HG03066 (cell line): ENCODE measurements around the gene RFX2.
"Not testable (repeated sequence)": the region's sequence is repeated elsewhere in the genome, so short reads cannot be mapped to it uniquely, and the experiment has no call there.

ENCODE experiments used
- ATAC-seq: cut with Tn5 transposase; IDR thresholded peaks from one replicate; pipeline ENCODE4 v1.9.1; 2021; ENCODE audit warnings: low read depth; ENCODE audit not compliant: unreplicated experiment

The RFX2 gene

DNA sequence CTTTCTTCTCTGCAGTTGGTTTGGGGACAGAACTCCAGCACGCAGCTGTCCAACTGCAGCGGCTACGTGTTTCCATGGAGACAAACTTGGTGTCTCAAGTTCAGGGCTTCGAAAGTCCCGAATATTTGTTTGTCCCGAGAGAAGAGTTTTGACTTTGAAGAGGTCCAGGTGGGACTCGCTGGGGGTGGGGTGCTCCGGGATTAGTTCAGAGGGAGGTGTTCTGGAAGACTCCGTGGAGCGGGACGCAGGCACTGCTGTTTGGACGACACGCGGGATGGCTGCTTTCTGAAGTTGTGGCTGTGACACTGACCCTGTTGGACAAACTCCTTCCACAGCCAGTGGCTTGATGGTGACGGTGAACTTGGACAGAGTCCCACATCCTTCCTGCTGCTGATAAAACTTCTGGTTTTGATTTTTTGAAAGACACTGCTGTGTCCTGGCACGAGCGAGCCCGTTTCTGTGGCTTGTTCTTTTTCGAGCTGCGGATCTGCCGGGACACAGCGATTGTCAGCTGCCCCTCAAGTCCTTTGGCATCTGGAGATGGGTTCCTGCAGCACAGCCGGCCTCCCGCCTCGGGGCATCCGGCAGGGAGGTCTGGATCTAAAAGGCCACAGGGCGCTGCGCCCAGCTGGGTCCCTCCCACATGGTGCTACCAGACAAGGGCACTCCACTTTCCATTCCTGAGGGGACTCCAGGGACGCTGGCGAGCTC is 116.5 kb downstream of the RFX2 start:
- ATAC-seq, result no peak

GRCh38 chr19:5993201-5993600 is 117.1 kb downstream of the RFX2 start:
- no peak for ATAC-seq

GRCh38 chr19:5992756-5993155 is 117.5 kb downstream of the RFX2 start:
- ATAC-seq, result no peak

DNA sequence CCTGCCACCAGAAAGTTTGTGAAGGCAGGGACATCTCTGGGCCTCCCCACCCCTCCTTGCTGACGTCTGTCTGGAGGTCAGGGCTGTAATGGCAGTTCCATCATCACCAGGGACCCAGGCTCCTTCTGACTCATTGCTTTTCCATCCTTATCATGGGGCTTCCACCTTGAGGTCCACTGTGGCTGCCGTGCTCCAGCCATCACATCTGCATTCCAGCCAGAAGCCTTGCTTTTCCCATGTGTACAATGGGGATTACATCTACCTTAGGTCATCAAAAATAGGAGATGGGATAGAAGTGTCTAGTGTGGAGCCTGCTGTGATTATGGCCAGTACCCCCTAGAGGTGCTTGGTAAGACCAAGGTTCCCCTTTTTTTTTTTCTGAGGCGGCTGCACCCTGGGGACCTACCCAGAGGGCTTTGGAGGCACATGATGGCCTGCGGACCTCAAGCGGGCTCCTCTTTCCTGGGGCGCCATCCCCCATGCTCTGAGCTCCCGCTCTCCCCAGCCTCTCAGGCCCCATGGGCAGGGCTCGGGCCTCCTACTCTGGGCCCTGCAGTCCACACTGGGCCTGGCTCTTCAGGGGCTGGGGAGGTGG is 119.0 kb downstream of the RFX2 start:
- no peak for ATAC-seq

DNA sequence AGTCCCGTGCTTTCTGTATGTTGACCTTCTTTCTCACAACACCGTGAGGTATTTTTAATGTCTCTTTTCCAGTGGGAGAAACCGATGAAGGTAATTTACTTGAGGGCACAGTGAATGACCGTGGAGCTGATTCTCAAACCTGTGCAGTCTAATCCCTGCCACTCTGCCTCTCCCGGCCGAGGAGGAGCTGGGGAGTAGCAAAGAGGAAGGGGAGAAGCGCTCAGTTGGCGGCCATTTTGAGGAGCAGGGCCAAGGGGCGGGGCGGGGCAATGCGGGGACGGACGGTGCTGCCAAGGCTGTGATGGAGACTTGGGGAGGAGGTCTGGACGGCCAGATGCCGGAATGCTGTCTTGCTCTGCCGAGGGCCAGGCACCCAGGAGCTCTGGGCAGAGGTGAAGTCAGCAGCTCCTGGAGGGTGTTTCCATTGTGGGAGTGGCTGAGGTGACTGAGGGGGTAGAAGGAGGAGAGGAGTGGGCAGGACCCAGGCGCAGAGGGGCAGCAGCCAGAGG is 120.0 kb downstream of the RFX2 start:
- ATAC-seq, result no peak

DNA sequence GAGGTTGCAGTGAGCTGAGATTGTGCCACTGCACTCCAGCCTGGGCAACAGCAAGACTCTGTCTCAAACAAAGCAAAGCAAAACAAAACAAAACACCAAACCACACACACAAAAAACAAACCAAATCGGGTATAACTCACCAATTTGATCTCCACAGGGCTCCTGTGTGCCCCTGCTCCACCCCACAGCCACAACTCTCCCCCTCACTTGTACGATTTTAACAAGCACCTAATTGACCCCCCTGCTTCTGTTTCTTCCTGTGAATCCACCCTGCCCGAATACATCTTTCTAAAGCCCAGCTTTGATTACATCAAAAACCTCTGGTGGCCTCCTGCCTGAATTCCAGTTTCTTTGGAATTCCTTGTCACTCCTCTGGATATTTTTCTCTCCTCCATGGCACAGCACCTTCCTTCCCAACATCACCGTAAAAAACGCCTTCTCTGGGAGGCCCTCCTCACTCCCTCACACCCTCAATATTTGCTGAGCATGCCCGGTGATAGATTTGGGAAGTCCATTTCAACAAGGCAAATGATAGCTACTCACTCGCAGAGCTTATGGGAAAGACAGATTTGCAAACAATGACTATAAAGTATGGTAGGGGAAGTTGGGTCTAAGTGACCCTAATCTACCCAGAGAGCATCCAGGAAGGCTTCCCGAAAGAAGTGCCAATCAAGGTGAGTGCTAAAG is 120.8 kb downstream of the RFX2 start:
- no peak for ATAC-seq

DNA sequence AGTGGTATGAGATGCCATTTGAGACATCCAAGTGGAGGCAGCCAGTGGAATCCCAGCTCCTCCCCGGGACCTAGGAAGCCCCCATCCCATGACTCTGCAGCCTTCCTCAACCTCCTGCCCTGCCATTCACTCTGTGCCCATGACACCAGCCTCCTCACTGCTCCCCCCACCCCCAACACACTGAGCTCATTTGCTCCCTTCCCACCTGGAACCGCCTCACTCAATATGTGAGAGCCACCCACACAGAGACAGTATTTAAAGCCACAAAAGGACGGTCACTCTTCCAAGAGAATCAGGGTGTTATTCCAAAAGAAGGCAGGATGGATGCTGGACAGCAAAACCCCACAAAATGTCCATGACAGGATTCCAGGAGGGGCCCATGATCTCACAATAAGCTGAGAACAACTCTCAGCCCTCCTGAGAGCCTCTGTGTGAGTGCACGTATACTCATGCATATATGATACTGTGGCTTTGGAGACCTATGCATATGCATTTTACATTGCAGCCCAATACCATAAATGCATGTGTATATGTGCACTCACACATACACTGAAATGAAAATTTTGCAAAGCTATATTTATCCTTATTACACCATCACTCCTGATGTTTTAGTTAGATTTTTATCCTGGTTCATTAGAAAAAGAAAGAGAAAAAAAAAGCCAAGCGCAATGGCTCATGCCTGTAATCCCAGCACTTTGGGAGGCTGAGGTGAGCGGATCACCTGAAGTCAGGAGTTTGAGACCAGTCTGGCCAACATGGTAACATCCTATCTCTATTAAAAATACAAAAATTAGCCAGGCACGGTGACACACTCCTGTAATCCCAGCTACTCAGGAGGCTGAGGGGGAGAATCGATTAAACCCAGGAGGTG is 121.5 kb downstream of the RFX2 start:
- no peak for ATAC-seq

DNA sequence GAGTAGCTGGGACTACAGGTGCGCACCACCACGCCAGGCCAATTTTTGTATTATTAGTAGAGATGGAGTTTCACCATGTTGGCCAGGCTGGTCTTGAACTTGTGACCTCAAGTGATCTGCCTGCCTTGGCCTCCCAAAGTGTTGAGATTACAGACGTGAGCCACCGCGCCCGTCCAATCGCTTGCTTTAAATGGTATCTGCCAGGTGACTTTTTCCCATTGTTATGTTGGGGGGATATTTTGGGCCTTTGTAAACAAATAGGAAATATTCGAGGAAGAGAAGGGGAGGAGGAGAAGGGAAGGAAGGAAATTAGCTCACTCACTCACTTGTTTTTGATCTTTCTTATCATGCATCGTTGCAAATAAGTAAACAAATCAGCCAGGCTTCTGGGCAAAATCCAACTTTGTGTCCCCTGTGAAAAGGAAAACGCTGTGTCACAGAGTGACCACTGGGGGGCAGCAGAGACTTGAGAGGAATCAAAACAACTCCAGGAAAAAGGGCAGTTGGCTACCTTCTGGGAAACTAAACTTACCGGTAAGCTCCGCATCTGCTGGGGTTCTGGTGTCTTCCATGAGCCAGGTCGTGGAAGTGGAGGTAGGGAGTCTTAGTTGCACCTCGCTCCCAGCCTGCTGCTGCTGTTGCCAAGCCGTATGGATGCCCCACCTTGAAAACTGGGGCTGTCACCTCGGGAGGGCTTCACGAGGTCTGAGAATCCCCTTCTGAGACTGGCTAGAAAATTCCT is 123.1 kb downstream of the RFX2 start:
- ATAC-seq, result no peak

GRCh38 chr19:5985837-5986236 is 124.5 kb downstream of the RFX2 start:
- ATAC-seq, result not testable (repeated sequence)

- no peak for ATAC-seq
Observed at GRCh38 chr19:5985098-5985783, 125.1 kb downstream of the RFX2 start.

- no peak for ATAC-seq
Observed at GRCh38 chr19:5984600-5984999, 125.7 kb downstream of the RFX2 start.

- ATAC-seq, result no peak
Observed at GRCh38 chr19:5983367-5983955, 126.8 kb downstream of the RFX2 start.

- no peak for ATAC-seq
Observed at GRCh38 chr19:5978606-5979552, 131.4 kb downstream of the RFX2 start.

DNA sequence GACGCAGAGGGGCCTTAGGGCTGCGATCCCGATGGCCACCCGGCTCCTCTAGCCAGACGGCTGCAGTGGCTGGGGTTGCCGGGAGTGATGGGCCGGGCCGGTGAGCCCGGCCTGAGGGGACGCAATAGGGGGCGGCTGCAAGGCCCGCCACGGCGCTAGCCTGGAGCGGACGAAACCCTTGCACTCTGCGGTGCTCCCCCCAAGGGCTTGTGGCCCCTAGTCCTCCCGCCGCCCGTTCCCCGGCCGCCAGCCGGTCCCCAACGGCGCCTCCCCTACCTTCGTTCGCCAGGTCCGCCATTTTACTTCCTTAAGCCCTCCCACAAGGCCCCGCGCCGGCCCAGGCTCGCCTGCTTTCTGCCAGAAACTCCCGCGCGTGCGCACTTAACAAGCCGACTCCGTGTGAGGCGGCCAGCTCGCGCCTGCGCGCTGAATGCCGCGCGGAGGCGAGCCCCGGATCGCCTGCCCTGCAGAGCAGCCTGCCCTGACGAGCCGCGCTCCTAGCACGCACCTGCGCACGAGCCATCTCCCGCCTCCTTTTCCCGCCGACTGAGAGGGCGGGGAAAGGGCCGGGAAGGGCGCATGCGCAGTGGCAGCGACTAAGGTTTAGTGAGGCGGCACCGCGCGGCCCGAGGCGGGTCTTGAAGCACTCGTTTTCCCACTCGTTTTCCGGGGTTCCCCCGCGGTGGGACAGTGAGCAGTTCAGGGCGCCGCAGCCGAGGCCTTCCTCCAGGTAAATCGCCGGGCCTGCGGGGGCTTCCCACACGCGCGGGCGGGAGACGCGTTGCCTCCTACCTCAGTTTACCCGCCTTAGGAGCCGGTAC is 132.3 kb downstream of the RFX2 start, which contains the start of gene RANBP3:
Gene RANBP3 (minus strand): TSS at position 356 of the 821 bp plus-strand sequence. CDS start 58 bp downstream, at position 298.
- ATAC-seq, result peak; percentile 78

- ATAC-seq, result no peak
Observed at GRCh38 chr19:5977222-5977784, 133.0 kb downstream of the RFX2 start.

DNA sequence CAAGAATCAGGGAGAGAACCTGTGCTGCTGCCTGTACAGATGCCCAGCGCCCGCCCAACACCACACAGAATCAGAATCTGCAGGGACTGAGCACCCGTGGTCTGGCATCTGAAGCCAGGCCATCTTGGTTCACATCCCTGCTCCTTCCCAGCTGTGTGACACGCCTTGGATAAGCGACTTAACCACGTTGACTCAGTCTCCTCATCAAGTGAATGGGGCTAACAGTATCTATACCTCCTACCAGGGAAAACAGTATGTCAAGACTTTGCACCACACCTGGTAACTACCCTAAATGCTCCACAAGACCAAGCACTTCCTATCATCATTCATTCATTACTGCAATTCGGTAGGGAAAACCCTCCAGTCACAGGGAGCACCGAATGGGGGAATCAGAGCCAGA is 133.5 kb downstream of the RFX2 start:
- no peak for ATAC-seq

DNA sequence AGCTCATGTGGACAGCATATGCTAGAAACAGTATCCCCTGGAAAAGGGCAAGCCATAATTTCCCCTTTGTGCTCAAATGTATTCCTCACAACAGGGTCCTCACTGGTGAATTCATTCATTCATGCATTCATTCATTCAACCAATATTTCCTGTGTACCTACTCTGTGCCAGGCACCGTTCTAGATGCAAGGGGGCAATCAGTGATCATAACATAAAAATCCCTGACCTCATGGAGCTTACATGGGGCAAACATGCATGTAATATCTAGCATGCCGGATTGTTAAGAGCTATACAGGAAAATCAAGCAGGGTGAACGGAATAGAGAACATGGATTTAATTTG is 134.9 kb downstream of the RFX2 start:
- ATAC-seq, result no peak
